K562 (cell line): ENCODE data around the gene LARP6. TPM values are rescaled to one million over a fixed set of nuclear protein-coding genes. Genes with fewer than 3 reads are reported as not detected.

Source experiments
- polyA plus RNA-seq, 8 experiments: library from polyadenylated mRNA; depleted of rRNA in 4 of 8; stranded (reverse) in 5 of 8; unstranded in 3 of 8; fragments of >200 nt; fragmentation: Nextera tagmentation in 2 of 8; fragmentation: Illumina TruSeq in 1 of 8; extraction: Ambion mirVana in 2 of 8; extraction: Trizol in 1 of 8; gene quantifications; 2 replicates each; pipeline versions ENCODE4 v1.2.1 to v1.2.3, GENCODE V29; 2011 to 2014; ENCODE audit warnings: inconsistent platforms in 1 of 8, missing spikeins in 1 of 8
- total RNA-seq, 7 experiments: library from RNA; depleted of rRNA in 6 of 7; stranded (reverse); fragments of >200 nt in 6 of 7; fragmentation: Illumina TruSeq in 2 of 7; extraction: Trizol in 2 of 7; gene quantifications; 2 replicates each; pipeline versions ENCODE4 v1.2.1 to v1.2.3, GENCODE V29; 2011 to 2021; ENCODE audit warnings: low replicate concordance in 1 of 7

LARP6 gene
- total and polyA plus RNA-seq, 9 of the 15 experiments (the other 6 are each of a cell fraction or from before 2014, with no cell fraction given) = not detected

Other genes with a start within 250 kb of the LARP6 start
- gene UACA, start 90.6 kb downstream of the LARP6 start, total RNA-seq (2014; rRNA removed) = 0.18 TPM in 1 of 2 replicates, not detected in the other
- gene UACA, start 90.6 kb downstream of the LARP6 start, total RNA-seq (2014; rRNA removed; fragmentation: Illumina TruSeq; extraction: Trizol) = not detected in 2 replicates
- gene UACA, start 90.6 kb downstream of the LARP6 start, total RNA-seq (2015; rRNA removed; fragmentation: Illumina TruSeq; extraction: Trizol) = 0.11 TPM in 1 of 2 replicates, not detected in the other
- 0.22 and 0.33 TPM in 2 replicates for gene UACA, start 90.6 kb downstream of the LARP6 start, total RNA-seq (2021)
- gene UACA, start 90.6 kb downstream of the LARP6 start, polyA plus RNA-seq (2011; rRNA removed) = not detected in 2 replicates
- gene UACA, start 90.6 kb downstream of the LARP6 start, polyA plus RNA-seq (2014; fragmentation: Illumina TruSeq; extraction: Trizol) = not detected in 2 replicates
- under 1 TPM in 1 of 2 experiments, not detected in 1; 0.06 TPM for gene UACA, start 90.6 kb downstream of the LARP6 start, polyA plus RNA-seq (2014; fragmentation: Nextera tagmentation; extraction: Ambion mirVana)
- gene UACA, start 90.6 kb downstream of the LARP6 start, polyA plus RNA-seq (2014; rRNA removed) = not detected in 2 replicates
- gene THAP10, start 38.3 kb upstream of the LARP6 start, total RNA-seq (2014; rRNA removed) = 0.08 TPM in 1 of 2 replicates, not detected in the other
- 0.04 and 0.16 TPM in 2 replicates for gene THAP10, start 38.3 kb upstream of the LARP6 start, total RNA-seq (2014; rRNA removed; fragmentation: Illumina TruSeq; extraction: Trizol)
- 0.11 TPM in 1 of 2 replicates, not detected in the other for gene THAP10, start 38.3 kb upstream of the LARP6 start, total RNA-seq (2015; rRNA removed; fragmentation: Illumina TruSeq; extraction: Trizol)
- 0.13 TPM in 1 of 2 replicates, not detected in the other for gene THAP10, start 38.3 kb upstream of the LARP6 start, total RNA-seq (2021)
- gene THAP10, start 38.3 kb upstream of the LARP6 start, polyA plus RNA-seq (2011; rRNA removed) = not detected in 2 replicates
- gene THAP10, start 38.3 kb upstream of the LARP6 start, polyA plus RNA-seq (2014; fragmentation: Illumina TruSeq; extraction: Trizol) = 0.10 TPM in 1 of 2 replicates, not detected in the other
- under 1 TPM; 0.04 to 0.08 TPM for gene THAP10, start 38.3 kb upstream of the LARP6 start, polyA plus RNA-seq (2014; fragmentation: Nextera tagmentation; extraction: Ambion mirVana)
- gene THAP10, start 38.3 kb upstream of the LARP6 start, polyA plus RNA-seq (2014; rRNA removed) = 0.28 TPM in 1 of 2 replicates, not detected in the other
- gene LRRC49, start 38.7 kb upstream of the LARP6 start, total RNA-seq (2014; rRNA removed) = not detected in 2 replicates
- not detected in 2 replicates for gene LRRC49, start 38.7 kb upstream of the LARP6 start, total RNA-seq (2014; rRNA removed; fragmentation: Illumina TruSeq; extraction: Trizol)
- not detected in 2 replicates for gene LRRC49, start 38.7 kb upstream of the LARP6 start, total RNA-seq (2015; rRNA removed; fragmentation: Illumina TruSeq; extraction: Trizol)
- gene LRRC49, start 38.7 kb upstream of the LARP6 start, total RNA-seq (2021) = not detected in 2 replicates
- gene LRRC49, start 38.7 kb upstream of the LARP6 start, polyA plus RNA-seq (2011; rRNA removed) = not detected in 2 replicates
- gene LRRC49, start 38.7 kb upstream of the LARP6 start, polyA plus RNA-seq (2014; fragmentation: Illumina TruSeq; extraction: Trizol) = not detected in 2 replicates
- not detected for gene LRRC49, start 38.7 kb upstream of the LARP6 start, polyA plus RNA-seq (2014; fragmentation: Nextera tagmentation; extraction: Ambion mirVana)
- gene LRRC49, start 38.7 kb upstream of the LARP6 start, polyA plus RNA-seq (2014; rRNA removed) = 0.32 TPM in 1 of 2 replicates, not detected in the other